HUES6 (cell line): ENCODE results near the gene MAD1L1.
"Not testable (repeated sequence)": the region's sequence is repeated elsewhere in the genome, so short reads cannot be mapped to it uniquely, and the experiment has no call there.

Experiments
- H3K27ac ChIP-seq: 2 replicates; pipeline ENCODE4 v1.7.0; 2013; ENCODE audit warnings: low read depth, mild to moderate bottlenecking, low read length, inconsistent platforms
- H3K27me3 ChIP-seq: 2 replicates; pipeline ENCODE4 v1.6.1; 2013; ENCODE audit warnings: low read length; ENCODE audit not compliant: control insufficient read depth, insufficient read depth
- H3K36me3 ChIP-seq: 2 replicates; pipeline ENCODE4 v1.6.1; 2013; ENCODE audit warnings: low read length; ENCODE audit not compliant: control insufficient read depth, insufficient read depth
- H3K4me1 ChIP-seq: 2 replicates; pipeline ENCODE4 v1.6.1; 2013; ENCODE audit warnings: low read length; ENCODE audit not compliant: control insufficient read depth, insufficient read depth
- H3K4me3 ChIP-seq: 2 replicates; pipeline ENCODE4 v1.5.1; 2013; ENCODE audit warnings: low read depth, low read length
- H3K9ac ChIP-seq: one replicate; pipeline ENCODE4 v1.6.1; 2013; ENCODE audit warnings: mild to moderate bottlenecking, low read length
- H3K9me3 ChIP-seq: 2 replicates; pipeline ENCODE4 v1.6.1; 2013; ENCODE audit warnings: low read depth, low read length; ENCODE audit not compliant: control insufficient read depth, insufficient read depth

Gene MAD1L1

GRCh38 chr7:2036786-2037185 is 196.0 kb downstream of the MAD1L1 start:
- Histone ChIP-seq H3K4me3 (no peak overlapping the region), H3K9me3 (no peaks in the 10 kb centered on the region), H3K27ac (no peak overlapping the region), H3K27me3 (no peaks in the 10 kb centered on the region), H3K4me1 (peaks cover 24% of the 10 kb centered on the region), H3K9ac (no peak overlapping the region), H3K36me3 (no peaks in the 10 kb centered on the region)

GRCh38 chr7:2036201-2036600 is 196.5 kb downstream of the MAD1L1 start:
- not testable (repeated sequence) for H3K27ac ChIP-seq, H3K27me3 ChIP-seq, H3K4me3 ChIP-seq, H3K36me3 ChIP-seq, H3K9me3 ChIP-seq, H3K9ac ChIP-seq
- H3K4me1 ChIP-seq, result peaks cover 25% of the 10 kb centered on the region

- H3K4me1 ChIP-seq, result peaks cover 18% of the 10 kb centered on the region
- H3K36me3 ChIP-seq, result no peaks in the 10 kb centered on the region
- no peaks in the 10 kb centered on the region for H3K27me3 ChIP-seq
- H3K9ac ChIP-seq, result no peak overlapping the region
- no peak overlapping the region for H3K4me3 ChIP-seq
- no peak overlapping the region for H3K27ac ChIP-seq
- no peaks in the 10 kb centered on the region for H3K9me3 ChIP-seq
Measured at GRCh38 chr7:2034291-2035201, 198.2 kb downstream of the MAD1L1 start.

- Histone ChIP-seq H3K9ac (no peak overlapping the region), H3K4me1 (peaks cover 18% of the 10 kb centered on the region)
Measured at GRCh38 chr7:2033586-2034135, 199.1 kb downstream of the MAD1L1 start.

GRCh38 chr7:2032876-2033407 is 199.8 kb downstream of the MAD1L1 start:
- no peak overlapping the region for H3K4me3 ChIP-seq
- H3K27ac ChIP-seq, result no peak overlapping the region
- H3K27me3 ChIP-seq, result no peaks in the 10 kb centered on the region
- H3K36me3 ChIP-seq, result no peaks in the 10 kb centered on the region
- peaks cover 18% of the 10 kb centered on the region for H3K4me1 ChIP-seq
- H3K9ac ChIP-seq, result no peak overlapping the region
- H3K9me3 ChIP-seq, result peaks cover 6% of the 10 kb centered on the region; the same call in 1 of the 2 replicates

More at GRCh38 chr7:2033586-2034135, 199.1 kb downstream of the MAD1L1 start:
- Histone ChIP-seq H3K36me3 (no peaks in the 10 kb centered on the region), H3K27ac (no peak overlapping the region), H3K4me3 (no peak overlapping the region), H3K9me3 (peaks cover 3% of the 10 kb centered on the region; the same call in 1 of the 2 replicates), H3K27me3 (no peaks in the 10 kb centered on the region)

- Histone ChIP-seq H3K27ac (no peak overlapping the region; the same call in 1 of the 2 replicates), H3K36me3 (no peaks in the 10 kb centered on the region), H3K4me1 (peaks cover 18% of the 10 kb centered on the region), H3K27me3 (no peaks in the 10 kb centered on the region), H3K9ac (no peak overlapping the region), H3K4me3 (no peak overlapping the region), H3K9me3 (peaks cover 7% of the 10 kb centered on the region; the same call in 1 of the 2 replicates)
Measured at GRCh38 chr7:2032030-2032875, 200.5 kb downstream of the MAD1L1 start.

GRCh38 chr7:2031451-2031845 is 201.3 kb downstream of the MAD1L1 start:
- H3K27ac ChIP-seq, result no peak overlapping the region
- no peaks in the 10 kb centered on the region for H3K27me3 ChIP-seq
- peaks cover 18% of the 10 kb centered on the region for H3K4me1 ChIP-seq
- no peak overlapping the region for H3K9ac ChIP-seq
- H3K36me3 ChIP-seq, result no peaks in the 10 kb centered on the region
- peaks cover 12% of the 10 kb centered on the region; the same call in 1 of the 2 replicates for H3K9me3 ChIP-seq
- H3K4me3 ChIP-seq, result no peak overlapping the region

- H3K27ac ChIP-seq, result no peak overlapping the region
- H3K4me1 ChIP-seq, result peaks cover 18% of the 10 kb centered on the region
- H3K27me3 ChIP-seq, result no peaks in the 10 kb centered on the region
- no peak overlapping the region for H3K4me3 ChIP-seq
- peaks cover 17% of the 10 kb centered on the region; the same call in 1 of the 2 replicates for H3K9me3 ChIP-seq
- H3K9ac ChIP-seq, result no peak overlapping the region
- no peaks in the 10 kb centered on the region for H3K36me3 ChIP-seq
Measured at GRCh38 chr7:2030475-2031450, 202.0 kb downstream of the MAD1L1 start.

- Histone ChIP-seq H3K4me1 (peaks cover 18% of the 10 kb centered on the region), H3K36me3 (no peaks in the 10 kb centered on the region), H3K27ac (no peak overlapping the region), H3K9ac (no peak overlapping the region), H3K9me3 (peaks cover 24% of the 10 kb centered on the region), H3K4me3 (no peak overlapping the region), H3K27me3 (no peaks in the 10 kb centered on the region)
Measured at GRCh38 chr7:2029936-2030335, 202.8 kb downstream of the MAD1L1 start.
